HFF-Myc (cell line): ENCODE measurements around the gene TEX13C.

ENCODE experiments used
- DNase-seq: peaks from one replicate; pipeline ENCODE4 v3.0.0-alpha.2; 2011; ENCODE audit warnings: low read depth; ENCODE audit errors: extremely low read depth
- H3K4me3 ChIP-seq: replicated peaks from 2 replicates; pipeline ENCODE4 v1.5.1; 2011; ENCODE audit warnings: low read depth, mild to moderate bottlenecking, control low read depth, low read length
- TF ChIP-seq, protein P1 (sequence below): IDR thresholded peaks from 2 replicates; pipeline ENCODE4 v1.5.1; 2012; ENCODE audit warnings: mild to moderate bottlenecking, low read depth, low read length, control low read depth; ENCODE audit errors: missing control alignments

Gene TEX13C

DNA sequence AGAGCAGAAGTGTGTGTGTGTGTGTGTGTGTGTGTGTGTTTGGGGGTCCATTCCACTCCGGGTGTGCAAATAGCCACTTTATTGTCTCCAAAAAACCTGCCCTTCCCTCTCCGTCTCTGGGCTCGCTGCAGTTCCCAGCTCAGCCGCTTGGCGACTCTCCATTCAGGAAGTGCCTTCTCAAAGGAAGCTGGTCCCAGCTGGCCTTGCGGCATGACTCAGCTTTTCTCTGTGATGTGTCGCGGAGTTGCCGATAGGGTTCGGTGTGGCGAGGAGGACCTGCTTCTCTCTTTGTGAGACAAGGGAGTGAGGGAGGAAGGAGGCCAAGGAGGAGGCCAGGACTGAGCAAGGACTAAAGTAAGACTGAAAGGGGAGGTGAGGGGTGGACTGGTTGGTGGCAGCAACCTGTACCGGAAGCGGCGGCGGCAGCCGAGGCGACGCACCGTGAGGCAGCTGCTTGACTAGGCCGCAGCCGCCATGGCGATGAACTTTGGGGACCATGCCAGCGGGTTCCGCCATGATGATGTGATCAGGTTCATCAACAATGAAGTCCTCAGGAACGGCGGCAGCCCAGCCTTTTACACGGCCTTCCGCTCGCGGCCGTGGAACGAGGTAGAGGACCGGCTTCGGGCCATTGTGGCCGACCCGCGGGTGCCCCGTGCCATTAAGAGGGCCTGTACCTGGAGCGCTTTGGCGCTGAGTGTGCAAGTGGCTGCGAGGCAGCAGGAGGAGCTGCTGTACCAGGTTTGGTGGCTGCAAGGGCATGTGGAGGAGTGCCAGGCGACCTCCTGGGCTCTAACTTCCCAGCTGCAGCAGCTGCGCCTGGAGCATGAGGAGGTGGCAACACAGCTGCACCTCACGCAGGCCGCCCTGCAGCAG lies at the start of gene TEX13C:
TSS of gene TEX13C (plus strand) at position 226 of the 876 bp plus-strand sequence. CDS start at position 475, 249 bp downstream.
- TF ChIP-seq, protein P1, sequence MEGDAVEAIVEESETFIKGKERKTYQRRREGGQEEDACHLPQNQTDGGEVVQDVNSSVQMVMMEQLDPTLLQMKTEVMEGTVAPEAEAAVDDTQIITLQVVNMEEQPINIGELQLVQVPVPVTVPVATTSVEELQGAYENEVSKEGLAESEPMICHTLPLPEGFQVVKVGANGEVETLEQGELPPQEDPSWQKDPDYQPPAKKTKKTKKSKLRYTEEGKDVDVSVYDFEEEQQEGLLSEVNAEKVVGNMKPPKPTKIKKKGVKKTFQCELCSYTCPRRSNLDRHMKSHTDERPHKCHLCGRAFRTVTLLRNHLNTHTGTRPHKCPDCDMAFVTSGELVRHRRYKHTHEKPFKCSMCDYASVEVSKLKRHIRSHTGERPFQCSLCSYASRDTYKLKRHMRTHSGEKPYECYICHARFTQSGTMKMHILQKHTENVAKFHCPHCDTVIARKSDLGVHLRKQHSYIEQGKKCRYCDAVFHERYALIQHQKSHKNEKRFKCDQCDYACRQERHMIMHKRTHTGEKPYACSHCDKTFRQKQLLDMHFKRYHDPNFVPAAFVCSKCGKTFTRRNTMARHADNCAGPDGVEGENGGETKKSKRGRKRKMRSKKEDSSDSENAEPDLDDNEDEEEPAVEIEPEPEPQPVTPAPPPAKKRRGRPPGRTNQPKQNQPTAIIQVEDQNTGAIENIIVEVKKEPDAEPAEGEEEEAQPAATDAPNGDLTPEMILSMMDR: no peak
- DNase-seq: no peak
- H3K4me3 ChIP-seq: no peak within 1 kb of the TSS

DNA sequence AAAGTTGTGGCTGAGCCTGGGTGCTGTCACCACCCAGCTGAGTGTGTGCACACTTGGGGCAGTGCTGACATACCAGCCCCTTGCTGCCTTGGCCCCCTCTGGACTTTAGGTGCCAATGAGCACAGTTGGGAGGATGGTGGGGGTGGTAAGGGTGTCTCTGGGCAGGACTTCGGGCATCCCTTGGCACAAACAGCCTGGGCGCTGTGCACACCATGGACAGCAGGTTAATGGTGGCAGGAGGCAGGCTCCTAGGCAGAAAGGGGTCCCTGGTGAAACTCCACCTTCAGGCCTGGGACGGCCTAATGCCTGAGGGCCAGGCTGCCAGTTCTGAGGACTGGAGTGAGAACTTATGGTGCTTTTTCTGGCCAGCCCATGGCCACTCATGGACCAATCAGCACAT lies 32.4 kb upstream of the TEX13C start:
- no peak for DNase-seq
- TF ChIP-seq, protein P1: no peak
- H3K4me3 ChIP-seq: no peak overlapping the region

DNA sequence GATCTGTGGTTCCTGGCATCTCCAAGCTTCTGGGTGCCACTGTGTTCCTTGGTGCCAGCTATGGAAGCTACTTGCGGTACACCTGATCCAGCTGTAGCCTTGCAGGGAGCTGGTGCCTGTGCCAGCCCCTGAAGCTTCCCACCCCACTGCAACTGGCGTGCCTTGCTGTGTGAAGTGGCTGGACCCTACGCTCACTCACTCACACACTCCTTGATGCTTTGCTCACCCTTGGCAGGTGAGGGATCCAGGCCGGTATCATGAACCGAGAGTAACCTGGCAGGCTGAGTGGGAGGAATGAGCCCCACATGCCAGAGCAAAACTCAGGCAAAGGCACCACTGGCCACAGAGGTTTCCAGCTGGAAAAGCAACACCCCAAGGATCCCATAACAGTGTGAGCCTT lies 31.3 kb upstream of the TEX13C start:
- H3K4me3 ChIP-seq: no peak overlapping the region
- TF ChIP-seq, protein P1: no peak
- DNase-seq: no peak

DNA sequence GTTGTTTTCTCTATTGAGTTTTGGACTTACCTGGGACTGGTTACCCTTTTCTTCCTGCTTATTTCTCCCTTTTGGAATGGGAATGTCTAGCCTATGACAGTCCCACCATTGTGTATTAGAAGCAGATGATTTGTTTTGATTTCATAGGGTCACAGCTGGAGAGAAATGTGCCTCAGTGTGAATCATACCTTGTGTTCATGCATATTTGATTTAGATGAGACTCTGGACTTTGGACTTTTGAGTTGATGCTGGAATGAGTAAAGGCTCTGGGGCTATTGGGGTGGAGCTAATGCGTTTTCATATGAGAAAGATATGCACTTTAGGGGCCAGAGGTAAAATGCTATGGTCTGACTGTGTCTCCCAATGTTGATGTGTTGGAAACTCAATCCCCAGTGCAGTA lies 30.5 kb upstream of the TEX13C start:
- H3K4me3 ChIP-seq: no peak overlapping the region
- DNase-seq: no peak
- TF ChIP-seq, protein P1: no peak

DNA sequence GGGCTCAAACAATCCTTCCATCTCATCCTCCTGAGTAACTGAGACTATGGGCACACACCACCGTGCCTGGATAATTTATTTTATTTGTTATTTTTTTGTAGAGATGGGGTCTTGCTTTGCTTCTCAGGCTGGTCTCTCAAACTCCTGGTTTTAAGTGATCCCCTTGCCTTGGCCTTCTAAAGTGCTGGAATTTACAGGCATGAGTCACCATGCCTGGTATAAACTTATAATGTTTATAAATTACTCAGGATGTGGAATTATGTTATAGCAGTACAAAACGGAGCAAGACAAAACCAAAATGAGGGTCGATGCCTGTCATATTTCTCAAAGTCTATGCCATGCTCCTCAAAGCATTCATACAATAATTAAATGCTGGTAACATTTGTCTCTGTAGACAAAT lies 29.8 kb upstream of the TEX13C start:
- TF ChIP-seq, protein P1: no peak
- H3K4me3 ChIP-seq: no peak overlapping the region
- DNase-seq: no peak

DNA sequence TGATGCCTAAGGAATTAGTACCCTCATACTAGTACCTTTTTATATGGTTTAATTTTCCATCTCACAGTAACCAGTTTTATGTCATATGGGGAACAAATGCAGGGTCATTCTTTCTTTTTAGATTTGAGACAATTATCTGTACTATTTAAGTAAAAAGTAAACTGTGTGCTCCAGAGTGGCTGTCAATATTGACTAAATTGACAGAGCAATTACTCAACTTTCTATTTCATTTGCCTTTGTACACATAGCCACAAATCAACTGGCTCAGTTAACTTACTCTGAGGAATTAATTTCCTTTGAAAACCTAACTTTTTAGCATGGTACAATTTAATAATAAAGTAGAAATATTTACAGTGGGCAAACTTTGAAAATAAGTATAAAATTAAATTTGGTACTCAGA lies 28.5 kb upstream of the TEX13C start:
- TF ChIP-seq, protein P1: no peak
- H3K4me3 ChIP-seq: no peak overlapping the region
- no peak for DNase-seq
